K562 (cell line): Measurements from ENCODE around the gene MOG. TPM values are rescaled to one million over a fixed set of nuclear protein-coding genes. Genes with fewer than 3 reads are reported as not detected.

Experiments used
- CREB3L1 ChIP-seq: fragments of 450-650 bp; IDR thresholded peaks from 2 replicates; pipeline ENCODE4 v1.6.1; 2014; ENCODE audit warnings: low read depth, mild to moderate bottlenecking, moderate library complexity, borderline replicate concordance
- PURB ChIP-seq: sonication (generic); formaldehyde crosslinking; IDR thresholded peaks from 2 replicates; pipeline ENCODE4 v1.9.0; 2021; ENCODE audit warnings: low read depth, mild to moderate bottlenecking, missing genetic modification reagents
- ZNF766 ChIP-seq: fragments of 200-800 bp; sonication (Bioruptor generic); conservative IDR thresholded peaks from 2 replicates; pipeline ENCODE4 v1.6.1; 2016; ENCODE audit warnings: missing genetic modification characterization, missing compliant biosample characterization
- ZSCAN32 ChIP-seq: fragments of 450-650 bp; formaldehyde crosslinking; IDR thresholded peaks from 2 replicates; pipeline ENCODE4 v1.4.0; 2020; ENCODE audit warnings: mild to moderate bottlenecking, moderate library complexity
- polyA plus RNA-seq, 8 experiments: library from polyadenylated mRNA; depleted of rRNA in 4 of 8; stranded (reverse) in 5 of 8; unstranded in 3 of 8; fragments of >200 nt; fragmentation: Nextera tagmentation in 2 of 8; fragmentation: Illumina TruSeq in 1 of 8; extraction: Ambion mirVana in 2 of 8; extraction: Trizol in 1 of 8; gene quantifications; 2 replicates each; pipeline versions ENCODE4 v1.2.1 to v1.2.3, GENCODE V29; 2011 to 2014; ENCODE audit warnings: inconsistent platforms in 1 of 8, missing spikeins in 1 of 8
- total RNA-seq, 7 experiments: library from RNA; depleted of rRNA in 6 of 7; stranded (reverse); fragments of >200 nt in 6 of 7; fragmentation: Illumina TruSeq in 2 of 7; extraction: Trizol in 2 of 7; gene quantifications; 2 replicates each; pipeline versions ENCODE4 v1.2.1 to v1.2.3, GENCODE V29; 2011 to 2021; ENCODE audit warnings: low replicate concordance in 1 of 7
- TF ChIP-seq, protein P1 (sequence below): fragments of 450-650 bp; IDR thresholded peaks from 2 replicates; pipeline ENCODE4 v1.6.1; 2016; ENCODE audit warnings: low read depth
- TF ChIP-seq, protein P2 (sequence below): IDR thresholded peaks from 3 replicates; pipeline ENCODE4 v1.6.1; 2011; ENCODE audit warnings: borderline replicate concordance, mild to moderate bottlenecking; ENCODE audit not compliant: insufficient read length, insufficient read depth

The MOG gene
- total and polyA plus RNA-seq, 9 of the 15 experiments (the other 6 are each of a cell fraction or from before 2014, with no cell fraction given): not detected

GRCh38 chr6:29631209-29631810, 25.6 kb upstream of the MOG start (continued):
- TF ChIP-seq, protein P1, sequence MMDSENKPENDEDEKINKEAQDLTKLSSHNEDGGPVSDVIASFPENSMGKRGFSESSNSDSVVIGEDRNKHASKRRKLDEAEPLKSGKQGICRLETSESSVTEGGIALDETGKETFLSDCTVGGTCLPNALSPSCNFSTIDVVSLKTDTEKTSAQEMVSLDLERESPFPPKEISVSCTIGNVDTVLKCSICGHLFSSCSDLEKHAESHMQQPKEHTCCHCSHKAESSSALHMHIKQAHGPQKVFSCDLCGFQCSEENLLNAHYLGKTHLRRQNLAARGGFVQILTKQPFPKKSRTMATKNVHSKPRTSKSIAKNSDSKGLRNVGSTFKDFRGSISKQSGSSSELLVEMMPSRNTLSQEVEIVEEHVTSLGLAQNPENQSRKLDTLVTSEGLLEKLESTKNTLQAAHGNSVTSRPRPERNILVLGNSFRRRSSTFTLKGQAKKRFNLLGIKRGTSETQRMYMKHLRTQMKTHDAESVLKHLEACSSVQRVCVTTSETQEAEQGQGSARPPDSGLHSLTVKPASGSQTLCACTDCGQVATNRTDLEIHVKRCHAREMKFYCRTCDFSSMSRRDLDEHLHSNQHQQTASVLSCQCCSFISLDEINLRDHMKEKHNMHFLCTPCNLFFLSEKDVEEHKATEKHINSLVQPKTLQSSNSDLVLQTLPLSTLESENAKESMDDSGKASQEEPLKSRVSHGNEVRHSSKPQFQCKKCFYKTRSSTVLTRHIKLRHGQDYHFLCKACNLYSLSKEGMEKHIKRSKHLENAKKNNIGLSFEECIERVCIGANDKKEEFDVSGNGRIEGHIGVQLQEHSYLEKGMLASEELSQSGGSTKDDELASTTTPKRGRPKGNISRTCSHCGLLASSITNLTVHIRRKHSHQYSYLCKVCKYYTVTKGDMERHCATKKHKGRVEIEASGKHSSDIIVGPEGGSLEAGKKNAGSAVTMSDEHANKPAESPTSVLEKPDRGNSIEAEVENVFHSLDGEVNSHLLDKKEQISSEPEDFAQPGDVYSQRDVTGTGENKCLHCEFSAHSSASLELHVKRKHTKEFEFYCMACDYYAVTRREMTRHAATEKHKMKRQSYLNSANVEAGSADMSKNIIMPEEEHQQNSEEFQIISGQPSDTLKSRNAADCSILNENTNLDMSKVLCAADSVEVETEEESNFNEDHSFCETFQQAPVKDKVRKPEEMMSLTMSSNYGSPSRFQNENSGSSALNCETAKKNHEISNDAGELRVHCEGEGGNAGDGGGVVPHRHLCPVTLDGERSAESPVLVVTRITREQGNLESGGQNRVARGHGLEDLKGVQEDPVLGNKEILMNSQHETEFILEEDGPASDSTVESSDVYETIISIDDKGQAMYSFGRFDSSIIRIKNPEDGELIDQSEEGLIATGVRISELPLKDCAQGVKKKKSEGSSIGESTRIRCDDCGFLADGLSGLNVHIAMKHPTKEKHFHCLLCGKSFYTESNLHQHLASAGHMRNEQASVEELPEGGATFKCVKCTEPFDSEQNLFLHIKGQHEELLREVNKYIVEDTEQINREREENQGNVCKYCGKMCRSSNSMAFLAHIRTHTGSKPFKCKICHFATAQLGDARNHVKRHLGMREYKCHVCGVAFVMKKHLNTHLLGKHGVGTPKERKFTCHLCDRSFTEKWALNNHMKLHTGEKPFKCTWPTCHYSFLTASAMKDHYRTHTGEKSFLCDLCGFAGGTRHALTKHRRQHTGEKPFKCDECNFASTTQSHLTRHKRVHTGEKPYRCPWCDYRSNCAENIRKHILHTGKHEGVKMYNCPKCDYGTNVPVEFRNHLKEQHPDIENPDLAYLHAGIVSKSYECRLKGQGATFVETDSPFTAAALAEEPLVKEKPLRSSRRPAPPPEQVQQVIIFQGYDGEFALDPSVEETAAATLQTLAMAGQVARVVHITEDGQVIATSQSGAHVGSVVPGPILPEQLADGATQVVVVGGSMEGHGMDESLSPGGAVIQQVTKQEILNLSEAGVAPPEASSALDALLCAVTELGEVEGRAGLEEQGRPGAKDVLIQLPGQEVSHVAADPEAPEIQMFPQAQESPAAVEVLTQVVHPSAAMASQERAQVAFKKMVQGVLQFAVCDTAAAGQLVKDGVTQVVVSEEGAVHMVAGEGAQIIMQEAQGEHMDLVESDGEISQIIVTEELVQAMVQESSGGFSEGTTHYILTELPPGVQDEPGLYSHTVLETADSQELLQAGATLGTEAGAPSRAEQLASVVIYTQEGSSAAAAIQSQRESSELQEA: no peak
- no peak for TF ChIP-seq ZNF766 (CRISPR knock-in tag)
- TF ChIP-seq CREB3L1: no peak
- TF ChIP-seq, protein P2, sequence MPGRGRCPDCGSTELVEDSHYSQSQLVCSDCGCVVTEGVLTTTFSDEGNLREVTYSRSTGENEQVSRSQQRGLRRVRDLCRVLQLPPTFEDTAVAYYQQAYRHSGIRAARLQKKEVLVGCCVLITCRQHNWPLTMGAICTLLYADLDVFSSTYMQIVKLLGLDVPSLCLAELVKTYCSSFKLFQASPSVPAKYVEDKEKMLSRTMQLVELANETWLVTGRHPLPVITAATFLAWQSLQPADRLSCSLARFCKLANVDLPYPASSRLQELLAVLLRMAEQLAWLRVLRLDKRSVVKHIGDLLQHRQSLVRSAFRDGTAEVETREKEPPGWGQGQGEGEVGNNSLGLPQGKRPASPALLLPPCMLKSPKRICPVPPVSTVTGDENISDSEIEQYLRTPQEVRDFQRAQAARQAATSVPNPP: no peak
- no peak for TF ChIP-seq ZSCAN32 (CRISPR knock-in tag)
- TF ChIP-seq PURB (CRISPR knock-in tag): no peak
